Mucosa of stomach (tissue), 1 donor: ENCODE measurements around the gene ARFGEF2.

Experiments
- H3K27me3 ChIP-seq: one replicate; pipeline ENCODE4 v1.7.0; 2013; ENCODE audit warnings: mild to moderate bottlenecking, low read length; ENCODE audit not compliant: control insufficient read depth, insufficient read depth
- H3K36me3 ChIP-seq: one replicate; pipeline ENCODE4 v1.7.0; 2013; ENCODE audit warnings: low read length; ENCODE audit not compliant: control insufficient read depth, insufficient read depth
- H3K4me1 ChIP-seq: one replicate; pipeline ENCODE4 v1.7.0; 2013; ENCODE audit warnings: mild to moderate bottlenecking, low read length; ENCODE audit not compliant: control insufficient read depth, insufficient read depth
- H3K4me3 ChIP-seq: one replicate; pipeline ENCODE4 v1.7.0; 2013; ENCODE audit warnings: low read length
- H3K9ac ChIP-seq: one replicate; pipeline ENCODE4 v1.7.0; 2013; ENCODE audit warnings: mild to moderate bottlenecking, low read length, moderate library complexity
- H3K9me3 ChIP-seq: one replicate; pipeline ENCODE4 v1.7.0; 2013; ENCODE audit warnings: mild to moderate bottlenecking, low read length, moderate library complexity; ENCODE audit not compliant: control insufficient read depth
- donor health status: Pancreatic carcinoma.

Gene ARFGEF2

GRCh38 chr20:48949304-48950170 is 28.0 kb downstream of the ARFGEF2 start:
- H3K27me3 ChIP-seq = no peaks in the 10 kb centered on the region
- no peak overlapping the region for H3K4me3 ChIP-seq
- no peaks in the 10 kb centered on the region for H3K36me3 ChIP-seq
- no peak overlapping the region for H3K9ac ChIP-seq
- H3K4me1 ChIP-seq = peaks cover 11% of the 10 kb centered on the region
- H3K9me3 ChIP-seq = no peaks in the 10 kb centered on the region

GRCh38 chr20:48951041-48951440 is 29.5 kb downstream of the ARFGEF2 start:
- Histone ChIP-seq H3K9ac (no peak overlapping the region), H3K27me3 (no peaks in the 10 kb centered on the region), H3K36me3 (peaks cover 6% of the 10 kb centered on the region), H3K4me3 (no peak overlapping the region), H3K4me1 (peaks cover 2% of the 10 kb centered on the region), H3K9me3 (no peaks in the 10 kb centered on the region)

- Histone ChIP-seq H3K4me3 (no peak overlapping the region), H3K4me1 (no peaks in the 10 kb centered on the region), H3K36me3 (peaks cover 9% of the 10 kb centered on the region)
Observed at GRCh38 chr20:48951646-48952045, 30.1 kb downstream of the ARFGEF2 start.

GRCh38 chr20:48952656-48953055 is 31.1 kb downstream of the ARFGEF2 start:
- no peaks in the 10 kb centered on the region for H3K9me3 ChIP-seq
- H3K27me3 ChIP-seq = no peaks in the 10 kb centered on the region
- H3K4me1 ChIP-seq = no peaks in the 10 kb centered on the region
- no peak overlapping the region for H3K4me3 ChIP-seq
- peaks cover 13% of the 10 kb centered on the region for H3K36me3 ChIP-seq
- no peak overlapping the region for H3K9ac ChIP-seq

More at GRCh38 chr20:48951646-48952045, 30.1 kb downstream of the ARFGEF2 start:
- H3K9me3 ChIP-seq = no peaks in the 10 kb centered on the region
- H3K27me3 ChIP-seq = no peaks in the 10 kb centered on the region
- no peak overlapping the region for H3K9ac ChIP-seq

GRCh38 chr20:48953653-48954052 is 32.1 kb downstream of the ARFGEF2 start:
- H3K4me1 ChIP-seq = no peaks in the 10 kb centered on the region
- H3K36me3 ChIP-seq = peaks cover 13% of the 10 kb centered on the region

GRCh38 chr20:48956052-48956451 is 34.5 kb downstream of the ARFGEF2 start:
- H3K4me1 ChIP-seq = no peaks in the 10 kb centered on the region
- no peak overlapping the region for H3K4me3 ChIP-seq
- no peaks in the 10 kb centered on the region for H3K9me3 ChIP-seq
- H3K9ac ChIP-seq = no peak overlapping the region
- H3K36me3 ChIP-seq = peaks cover 13% of the 10 kb centered on the region
- H3K27me3 ChIP-seq = no peaks in the 10 kb centered on the region

More at GRCh38 chr20:48953653-48954052, 32.1 kb downstream of the ARFGEF2 start:
- no peak overlapping the region for H3K9ac ChIP-seq
- no peaks in the 10 kb centered on the region for H3K9me3 ChIP-seq
- no peaks in the 10 kb centered on the region for H3K27me3 ChIP-seq
- no peak overlapping the region for H3K4me3 ChIP-seq

GRCh38 chr20:48957053-48957481 is 35.6 kb downstream of the ARFGEF2 start:
- Histone ChIP-seq H3K27me3 (no peaks in the 10 kb centered on the region), H3K36me3 (peaks cover 13% of the 10 kb centered on the region), H3K4me3 (no peak overlapping the region), H3K4me1 (no peaks in the 10 kb centered on the region), H3K9me3 (no peaks in the 10 kb centered on the region), H3K9ac (no peak overlapping the region)

- Histone ChIP-seq H3K4me1 (no peaks in the 10 kb centered on the region), H3K36me3 (peaks cover 13% of the 10 kb centered on the region), H3K9ac (no peak overlapping the region), H3K4me3 (no peak overlapping the region), H3K27me3 (no peaks in the 10 kb centered on the region), H3K9me3 (no peaks in the 10 kb centered on the region)
Observed at GRCh38 chr20:48957533-48957932, 36.0 kb downstream of the ARFGEF2 start.

GRCh38 chr20:48958743-48959142 is 37.2 kb downstream of the ARFGEF2 start:
- peaks cover 13% of the 10 kb centered on the region for H3K36me3 ChIP-seq
- no peak overlapping the region for H3K9ac ChIP-seq
- H3K27me3 ChIP-seq = no peaks in the 10 kb centered on the region
- no peak overlapping the region for H3K4me3 ChIP-seq
- H3K4me1 ChIP-seq = no peaks in the 10 kb centered on the region
- H3K9me3 ChIP-seq = no peaks in the 10 kb centered on the region

GRCh38 chr20:48959899-48960550 is 38.5 kb downstream of the ARFGEF2 start:
- Histone ChIP-seq H3K9me3 (no peaks in the 10 kb centered on the region), H3K36me3 (peaks cover 13% of the 10 kb centered on the region), H3K4me1 (no peaks in the 10 kb centered on the region), H3K27me3 (no peaks in the 10 kb centered on the region), H3K4me3 (no peak overlapping the region), H3K9ac (no peak overlapping the region)

- H3K27me3 ChIP-seq = no peaks in the 10 kb centered on the region
- no peak overlapping the region for H3K9ac ChIP-seq
- no peak overlapping the region for H3K4me3 ChIP-seq
- H3K36me3 ChIP-seq = no peaks in the 10 kb centered on the region
- H3K9me3 ChIP-seq = no peaks in the 10 kb centered on the region
- no peaks in the 10 kb centered on the region for H3K4me1 ChIP-seq
Observed at GRCh38 chr20:48962421-48962820, 40.9 kb downstream of the ARFGEF2 start.

- Histone ChIP-seq H3K4me1 (no peaks in the 10 kb centered on the region), H3K4me3 (no peak overlapping the region), H3K9me3 (no peaks in the 10 kb centered on the region), H3K9ac (no peak overlapping the region), H3K36me3 (no peaks in the 10 kb centered on the region), H3K27me3 (no peaks in the 10 kb centered on the region)
Observed at GRCh38 chr20:48962976-48963771, 41.7 kb downstream of the ARFGEF2 start.
